Urinary bladder (tissue), 4 donors: ENCODE data around the gene GRHL3. TPM values are rescaled to one million over a fixed set of nuclear protein-coding genes. Genes with fewer than 3 reads are reported as not detected.
A peak's percentile ranks its signal among the peaks of the same experiment; 100 is the strongest.
"Not testable (repeated sequence)": the region's sequence is repeated elsewhere in the genome, so short reads cannot be mapped to it uniquely, and the experiment has no call there.

Experiments used
- DNase-seq: peaks from one replicate; pipeline ENCODE4 v3.0.0-alpha.2; 2015; ENCODE audit errors: extremely low spot score
- H3K27ac ChIP-seq: one replicate; pipeline ENCODE4 v1.5.1; 2013; ENCODE audit warnings: low read depth, mild to moderate bottlenecking, moderate library complexity
- H3K36me3 ChIP-seq: one replicate; pipeline ENCODE4 v1.6.1; 2013; ENCODE audit warnings: mild to moderate bottlenecking, moderate library complexity; ENCODE audit not compliant: insufficient read depth
- H3K4me1 ChIP-seq: one replicate; pipeline ENCODE4 v1.6.1; 2013; ENCODE audit warnings: mild to moderate bottlenecking, moderate library complexity; ENCODE audit not compliant: insufficient read depth
- H3K4me3 ChIP-seq: one replicate; pipeline ENCODE4 v1.5.1; 2013; ENCODE audit warnings: low read depth, low read length
- WGBS: extraction: QIAGEN DNeasy Blood & Tissue Kit; methylation state at CpG from one replicate; pipeline ENCODE4 v1.1.7; 2013; 5-methylcytosine and 5-hydroxymethylcytosine counted together
- polyA plus RNA-seq: library from polyadenylated mRNA; stranded (reverse); fragments of 200-250 nt; gene quantifications from one replicate; pipeline ENCODE4 v1.2.3, GENCODE V29; 2013
- total RNA-seq: library from RNA; depleted of rRNA; stranded (reverse); fragments of >200 nt; gene quantifications from one replicate; pipeline ENCODE4 v1.2.3, GENCODE V29; 2014
- donor health status: healthy with polysubstance abuse.
- donor health status: healthy.

GRHL3 gene
- 15.1 TPM for total RNA-seq
- 7.6 TPM for polyA plus RNA-seq

DNA sequence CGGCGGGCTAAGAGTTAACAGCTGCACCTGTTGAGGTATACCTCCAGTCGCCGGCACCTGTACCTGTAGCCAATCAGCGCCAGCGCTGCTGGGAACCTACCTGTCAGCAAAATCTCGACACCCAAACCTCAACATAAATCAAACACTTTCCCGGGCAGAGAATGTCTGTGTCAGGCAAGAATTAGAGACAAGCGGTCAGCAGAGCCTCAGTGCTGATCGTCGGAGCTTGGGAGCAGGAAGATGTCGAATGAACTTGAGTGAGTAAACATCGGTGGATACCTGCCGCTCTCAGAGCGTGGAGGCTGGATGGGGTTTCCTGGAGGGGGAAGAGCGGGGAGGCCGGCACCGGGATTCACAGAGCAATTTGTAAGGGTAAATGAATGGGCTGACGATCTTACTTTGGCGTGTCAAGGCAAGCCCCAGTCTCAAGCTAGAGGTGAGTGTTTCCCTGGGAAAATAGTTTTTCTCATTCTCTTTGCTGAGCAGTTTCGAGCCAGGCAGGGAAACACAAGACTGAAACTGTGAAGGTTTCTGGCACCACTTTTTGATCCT is at the start of gene GRHL3:
GRHL3 (plus strand) TSS at position 46 of the 552 bp plus-strand sequence; CDS start at position 241, 195 bp downstream.
- Histone ChIP-seq H3K36me3 (no peaks in the 10 kb centered on the region), H3K27ac (peak within 1 kb of the TSS; percentile 27), H3K4me3 (no peak within 1 kb of the TSS), H3K4me1 (peaks cover 2% of the 10 kb centered on the region)
- peak; percentile 55 for DNase-seq
- WGBS = 16% methylated on average over 21 of the region's 21 CpGs

DNA sequence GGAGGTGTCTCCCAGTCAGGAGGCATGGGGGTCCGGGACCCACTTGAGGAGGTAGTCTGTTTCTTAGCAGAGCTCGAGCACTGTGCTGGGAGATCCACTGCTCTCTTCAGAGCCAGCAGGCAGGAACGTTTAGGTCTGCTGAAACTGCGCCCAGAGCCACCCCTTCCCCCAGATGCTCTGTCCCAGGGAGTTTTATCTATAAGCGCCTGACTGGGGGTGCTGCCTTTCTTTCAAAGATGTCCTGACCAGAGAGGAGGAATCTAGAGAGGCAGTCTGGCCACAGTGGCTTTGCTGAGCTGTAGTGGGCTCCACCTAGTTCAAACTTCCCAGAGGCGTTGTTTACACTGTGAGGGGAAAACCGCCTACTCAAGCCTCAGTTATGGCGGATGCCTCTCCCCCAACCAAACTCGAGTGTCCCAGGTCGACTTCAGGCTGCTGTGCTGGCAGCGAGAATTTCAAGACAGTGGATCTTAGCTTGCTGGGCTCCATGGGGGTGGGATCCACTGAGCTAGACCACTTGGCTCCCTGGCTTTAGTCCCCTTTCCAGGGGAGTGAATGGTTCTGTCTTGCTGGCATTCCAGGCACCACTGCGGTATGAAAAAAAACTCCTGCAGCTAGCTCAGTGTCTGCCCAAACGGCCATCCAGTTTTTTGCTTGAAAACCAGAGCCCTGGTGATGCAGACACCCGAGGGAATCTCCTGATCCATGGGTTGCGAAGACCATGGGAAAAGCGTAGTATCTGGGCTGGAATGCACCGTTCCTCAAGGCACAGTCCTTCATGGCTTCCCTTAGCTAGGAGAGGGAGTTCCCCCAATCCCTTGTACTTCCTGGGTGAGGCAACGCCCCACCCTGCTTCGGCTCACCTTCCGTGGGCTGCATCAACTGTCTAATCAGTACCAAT is 44.7 kb upstream of the GRHL3 start:
- not testable (repeated sequence) for DNase-seq, H3K36me3 ChIP-seq, H3K4me3 ChIP-seq, H3K4me1 ChIP-seq, H3K27ac ChIP-seq
- WGBS = 84% methylated on average over 20 of the region's 20 CpGs

DNA sequence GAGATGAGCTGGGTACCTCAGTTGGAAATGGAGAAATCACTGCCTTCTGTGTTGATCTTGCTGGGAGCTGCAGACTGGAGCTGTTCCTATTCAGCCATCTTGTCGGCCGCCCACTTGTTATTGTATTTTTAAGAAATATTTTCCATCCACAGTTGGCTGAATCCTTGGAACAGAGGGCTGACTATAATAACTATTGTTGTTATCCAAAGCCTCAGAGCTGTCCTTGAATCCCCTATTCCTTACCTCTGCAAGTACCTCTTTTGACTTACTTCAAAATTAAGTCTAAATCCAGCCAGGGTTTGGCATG is 44.1 kb upstream of the GRHL3 start:
- H3K4me1 ChIP-seq = no peaks in the 10 kb centered on the region
- no peaks in the 10 kb centered on the region for H3K36me3 ChIP-seq
- no peak overlapping the region for H3K27ac ChIP-seq
- 84% methylated on average over 2 of the region's 2 CpGs for WGBS
- H3K4me3 ChIP-seq = no peak overlapping the region
- DNase-seq = no peak

DNA sequence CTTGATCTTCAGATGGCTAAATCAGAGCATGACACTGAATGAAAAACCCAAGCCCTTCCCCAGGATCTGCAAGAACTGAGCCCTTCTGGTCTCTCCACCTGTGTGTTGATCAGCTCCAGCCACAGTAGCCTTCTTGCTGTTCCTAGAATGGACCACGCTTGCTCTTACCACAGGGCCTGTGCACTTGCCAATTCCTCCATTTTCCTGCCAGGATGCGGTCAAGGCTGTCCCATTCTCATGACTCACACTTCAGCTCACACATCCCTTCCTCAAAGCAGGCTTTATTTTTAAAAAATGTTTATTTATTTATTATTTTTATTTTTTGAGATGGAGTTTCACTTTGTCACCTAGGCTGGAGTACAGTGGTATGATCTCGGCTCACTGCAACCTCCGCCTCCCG is 43.6 kb upstream of the GRHL3 start:
- Histone ChIP-seq H3K36me3 (no peaks in the 10 kb centered on the region), H3K4me1 (no peaks in the 10 kb centered on the region), H3K27ac (no peak overlapping the region), H3K4me3 (no peak overlapping the region)
- no peak for DNase-seq
- 95% methylated on average over 5 of the region's 5 CpGs for WGBS

DNA sequence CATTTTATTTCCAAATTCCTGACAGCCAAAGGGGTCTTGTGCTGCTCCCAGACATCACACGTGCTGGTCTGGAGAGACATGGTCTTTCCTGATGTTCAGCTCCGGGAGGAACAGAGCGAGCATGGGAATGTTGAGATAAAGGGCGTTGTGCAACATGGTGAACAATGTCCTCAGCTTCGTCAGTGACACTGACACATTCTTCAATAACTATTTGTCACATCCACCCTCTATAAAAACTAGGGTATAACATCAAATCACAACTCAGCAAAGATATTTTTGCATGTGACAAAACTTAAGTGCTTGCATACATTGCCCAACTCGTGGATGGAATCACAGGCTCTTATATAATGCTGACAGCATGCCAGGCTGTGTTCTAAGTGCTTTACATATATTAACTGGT is 42.4 kb upstream of the GRHL3 start:
- no peaks in the 10 kb centered on the region for H3K36me3 ChIP-seq

DNA sequence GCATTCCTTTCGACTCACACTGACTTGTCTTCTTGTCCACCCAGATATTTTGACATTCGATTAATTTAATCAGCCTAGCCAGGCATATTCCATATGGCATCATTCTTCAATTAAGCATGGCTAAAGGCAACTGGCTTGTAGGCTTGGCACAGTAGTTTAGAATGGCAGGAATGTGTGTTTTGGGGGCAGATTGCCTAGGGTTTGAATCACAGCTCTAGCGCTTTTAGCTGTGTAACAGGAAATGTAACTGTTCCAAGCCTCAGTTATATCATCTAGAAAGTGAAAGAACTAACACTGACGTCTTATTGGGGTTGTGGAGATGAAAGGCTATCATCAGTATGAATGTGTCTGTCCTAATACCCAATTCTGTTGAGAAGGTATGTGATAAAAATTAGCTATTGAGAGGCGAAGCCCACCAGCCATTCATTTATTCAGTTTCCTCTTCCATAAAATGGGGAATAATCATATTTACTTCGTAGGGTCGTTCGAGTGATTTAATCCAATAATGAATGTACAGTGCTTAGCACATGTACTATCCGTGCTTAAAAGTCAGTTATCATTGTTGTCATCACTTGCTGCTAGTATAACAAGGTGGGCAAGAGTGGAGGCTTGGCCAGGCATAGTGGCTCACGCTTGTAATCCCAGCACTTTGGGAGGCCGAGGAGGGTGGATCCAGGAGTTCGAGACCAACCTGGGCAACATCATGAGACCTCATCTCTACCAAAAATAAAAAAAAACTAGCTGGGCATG is 41.6 kb upstream of the GRHL3 start:
- no peak for DNase-seq
- H3K4me3 ChIP-seq = no peak overlapping the region
- H3K27ac ChIP-seq = no peak overlapping the region
- no peaks in the 10 kb centered on the region for H3K36me3 ChIP-seq
- 73% methylated on average over 12 of the region's 12 CpGs for WGBS
- no peaks in the 10 kb centered on the region for H3K4me1 ChIP-seq

More for the DNA sequence above, 42.4 kb upstream of the GRHL3 start:
- no peaks in the 10 kb centered on the region for H3K4me1 ChIP-seq
- H3K27ac ChIP-seq = no peak overlapping the region
- no peak overlapping the region for H3K4me3 ChIP-seq
- WGBS = 53% methylated on average over 6 of the region's 6 CpGs
- no peak for DNase-seq

DNA sequence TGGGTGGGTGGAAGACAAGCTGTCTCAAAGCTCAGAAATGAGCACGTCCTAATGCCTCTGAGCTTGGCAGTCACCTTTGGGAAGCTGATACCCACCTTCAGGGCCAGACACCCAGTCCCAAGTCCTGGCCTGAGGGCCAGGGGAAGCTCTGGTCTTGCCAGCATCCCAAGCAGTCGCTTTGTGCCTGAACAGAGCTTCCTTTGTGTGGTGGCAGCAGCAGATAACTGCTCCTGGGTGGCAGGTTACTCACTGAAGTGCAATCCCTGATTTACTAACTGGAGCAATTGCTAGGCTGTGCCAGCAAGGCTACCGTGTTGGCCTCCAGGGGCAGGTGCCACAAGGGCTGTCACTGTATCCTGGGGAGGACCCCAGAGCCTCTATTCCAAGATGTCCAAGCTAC is 40.4 kb upstream of the GRHL3 start:
- Histone ChIP-seq H3K4me3 (no peak overlapping the region), H3K27ac (no peak overlapping the region), H3K36me3 (no peaks in the 10 kb centered on the region), H3K4me1 (peaks cover 1% of the 10 kb centered on the region)
- 79% methylated on average over 3 of the region's 3 CpGs for WGBS
- no peak for DNase-seq

DNA sequence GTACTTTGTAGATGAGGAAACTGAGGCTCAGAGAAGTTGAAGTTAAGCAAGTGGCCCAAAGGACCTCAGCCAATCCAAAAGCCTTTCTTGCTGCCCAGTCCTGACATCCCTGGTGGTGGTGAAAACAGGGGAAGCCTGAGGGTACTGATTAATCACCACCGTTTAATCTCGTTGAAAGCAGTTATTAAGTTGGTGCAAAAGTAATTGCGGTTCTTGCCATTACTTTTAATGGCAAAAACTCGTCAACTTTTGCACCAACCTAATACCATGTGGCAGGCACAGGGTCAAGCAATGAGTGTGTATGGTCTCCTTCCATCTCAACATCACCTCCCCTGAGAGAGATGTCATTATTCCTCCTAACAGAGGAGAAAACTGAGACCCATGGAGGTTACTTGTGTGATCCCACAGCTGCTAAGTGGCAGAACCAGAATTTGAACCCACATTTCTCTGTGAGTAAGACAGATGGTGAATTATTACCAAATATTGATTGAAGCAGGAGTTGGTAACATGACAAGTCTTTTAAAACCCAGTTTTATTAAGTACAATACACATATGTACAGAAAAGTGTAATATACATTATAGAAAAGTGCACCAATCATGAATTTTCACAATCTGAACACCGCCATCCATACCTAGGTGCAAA is 39.4 kb upstream of the GRHL3 start:
- DNase-seq = no peak
- H3K27ac ChIP-seq = no peak overlapping the region
- WGBS = 81% methylated on average over 5 of the region's 5 CpGs
- no peak overlapping the region for H3K4me3 ChIP-seq
- H3K4me1 ChIP-seq = peaks cover 1% of the 10 kb centered on the region
- no peaks in the 10 kb centered on the region for H3K36me3 ChIP-seq

DNA sequence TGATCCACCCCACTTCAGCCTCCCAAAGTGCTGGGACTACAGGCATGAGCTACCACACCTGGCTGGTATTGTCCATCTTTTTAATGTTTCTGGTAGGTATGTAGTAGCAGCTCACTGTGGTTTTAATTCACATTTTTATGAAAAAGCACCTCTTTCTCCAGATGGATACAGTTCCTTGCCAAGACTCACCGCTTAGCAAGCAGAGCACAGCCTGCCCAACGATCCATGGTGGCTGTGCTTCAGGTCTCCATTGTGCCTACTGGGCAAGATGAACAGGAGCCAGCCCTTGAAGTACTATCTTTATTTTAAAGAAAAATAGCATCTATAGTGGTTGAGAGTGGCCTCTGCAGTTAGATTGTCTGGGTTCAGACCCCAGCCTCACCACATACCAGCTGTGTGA is 37.6 kb upstream of the GRHL3 start:
- H3K4me1 ChIP-seq = peaks cover 2% of the 10 kb centered on the region
- H3K36me3 ChIP-seq = no peaks in the 10 kb centered on the region
- 86% methylated on average over 2 of the region's 2 CpGs for WGBS
- H3K4me3 ChIP-seq = no peak overlapping the region
- H3K27ac ChIP-seq = no peak overlapping the region
- no peak for DNase-seq

DNA sequence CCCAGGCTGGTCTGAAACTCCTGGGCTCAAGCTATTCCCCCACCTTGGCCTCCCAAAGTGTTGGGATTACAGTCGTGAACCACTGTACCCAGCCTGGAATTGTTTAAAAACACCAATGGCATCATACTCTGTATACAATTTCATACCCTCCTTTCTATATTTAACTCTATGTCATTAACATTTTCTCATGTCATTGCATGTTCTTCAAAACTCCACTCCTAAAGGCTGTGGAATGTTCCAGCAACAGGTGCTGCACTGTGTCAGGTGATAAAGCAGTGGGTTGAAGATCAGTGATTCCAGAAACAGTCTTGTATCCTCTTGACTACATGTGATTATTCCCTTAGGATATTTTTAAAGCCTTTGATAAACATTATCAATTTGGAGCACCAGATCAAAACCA is 36.7 kb upstream of the GRHL3 start:
- Histone ChIP-seq H3K36me3 (no peaks in the 10 kb centered on the region), H3K4me3 (no peak overlapping the region), H3K4me1 (peaks cover 4% of the 10 kb centered on the region), H3K27ac (no peak overlapping the region)
- 79% methylated on average over 1 of the region's 1 CpG for WGBS
- no peak for DNase-seq

DNA sequence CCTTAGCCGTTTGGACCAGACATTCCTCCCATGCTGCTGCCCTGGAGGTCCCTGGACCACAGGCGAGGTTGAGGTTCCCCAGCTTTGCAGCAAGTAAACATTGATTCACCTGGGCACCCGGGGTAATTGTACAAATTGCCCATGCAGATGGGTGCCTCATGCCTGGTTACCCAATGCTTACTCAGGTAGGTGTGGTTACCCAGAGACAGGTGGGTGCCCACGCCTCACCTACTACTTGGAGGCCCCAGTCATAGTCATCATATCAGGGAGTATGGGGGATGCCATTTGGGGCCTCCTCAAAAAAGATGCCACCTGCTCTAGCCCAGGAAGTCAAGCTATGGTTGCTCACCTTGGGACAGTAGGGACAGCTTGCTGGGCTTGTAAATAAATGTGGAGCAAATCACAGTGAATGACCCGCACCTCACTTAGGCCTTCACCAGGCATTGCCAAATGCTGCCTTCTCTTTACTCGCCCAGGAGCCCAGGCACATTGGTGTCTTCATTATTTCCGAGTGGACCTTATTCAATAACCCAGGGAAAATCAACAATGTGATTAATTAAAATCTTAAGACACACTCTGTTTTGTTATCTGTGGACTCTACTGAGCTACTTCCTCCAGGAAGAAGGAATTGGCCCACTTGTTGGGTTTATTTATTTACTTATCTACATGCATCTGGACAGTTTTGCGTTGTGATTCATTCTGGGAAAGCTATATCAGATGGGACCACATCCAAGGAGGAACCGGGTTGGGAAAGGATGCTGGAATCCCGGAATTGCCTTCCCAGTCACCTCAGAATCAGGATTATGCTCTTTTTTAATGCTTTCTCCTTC is 35.6 kb upstream of the GRHL3 start:
- peak overlapping the region; percentile 3 for H3K27ac ChIP-seq
- WGBS = 51% methylated on average over 10 of the region's 10 CpGs
- DNase-seq = no peak
- H3K4me1 ChIP-seq = peaks cover 4% of the 10 kb centered on the region
- no peak overlapping the region for H3K4me3 ChIP-seq
- no peaks in the 10 kb centered on the region for H3K36me3 ChIP-seq

DNA sequence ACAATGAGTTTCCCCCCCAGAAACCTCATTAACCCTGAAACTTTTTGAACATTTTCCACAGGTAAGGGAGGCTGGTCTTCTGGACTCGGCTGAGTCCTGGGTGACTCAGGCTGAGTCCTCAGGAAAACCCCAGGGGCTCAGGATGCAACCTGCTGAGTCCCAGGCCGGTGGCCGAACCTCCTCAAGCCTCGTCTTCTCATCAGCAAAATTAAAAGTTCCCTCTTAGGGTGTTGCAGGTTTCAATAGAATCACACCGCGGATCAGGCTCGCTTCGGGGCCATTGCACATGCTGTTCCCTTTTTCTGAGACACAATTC is 35.0 kb upstream of the GRHL3 start:
- H3K27ac ChIP-seq = peak overlapping the region; percentile 3
- H3K4me1 ChIP-seq = peaks cover 4% of the 10 kb centered on the region
- 83% methylated on average over 8 of the region's 8 CpGs for WGBS
- no peak overlapping the region for H3K4me3 ChIP-seq
- H3K36me3 ChIP-seq = no peaks in the 10 kb centered on the region
- DNase-seq = no peak

DNA sequence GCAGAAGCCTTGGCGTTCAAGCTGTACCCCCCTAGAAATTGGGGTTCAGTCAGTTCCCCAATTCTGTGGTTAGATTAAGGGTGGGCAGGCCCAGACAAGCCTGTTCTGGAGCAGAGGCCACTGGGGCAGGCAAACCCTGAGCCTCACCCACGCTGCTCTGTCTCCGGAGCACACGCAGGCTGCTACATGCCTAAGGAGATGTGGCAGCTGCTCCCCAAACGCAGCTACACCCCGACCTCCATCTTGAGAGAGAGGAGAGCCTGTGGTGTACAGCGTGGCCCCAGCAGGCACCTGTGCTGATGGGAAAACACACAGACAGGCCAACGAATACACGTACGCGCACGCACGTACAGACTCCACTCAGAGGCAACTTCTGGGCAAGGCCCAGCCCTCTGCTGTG is 33.9 kb upstream of the GRHL3 start:
- 90% methylated on average over 13 of the region's 13 CpGs for WGBS
- H3K4me3 ChIP-seq = no peak overlapping the region
- H3K27ac ChIP-seq = peak overlapping the region; percentile 80
- peaks cover 4% of the 10 kb centered on the region for H3K4me1 ChIP-seq
- no peak for DNase-seq
- no peaks in the 10 kb centered on the region for H3K36me3 ChIP-seq
